HepG2 (cell line): ENCODE data around the gene RARG.

Source experiments
- ERF ChIP-seq: IDR thresholded peaks from 2 replicates; pipeline ENCODE4 v1.6.1; 2018; ENCODE audit warnings: missing biosample characterization, missing genetic modification reagents
- GLI4 ChIP-seq: sonication (generic); formaldehyde crosslinking; IDR thresholded peaks from 2 replicates; pipeline ENCODE4 v1.5.1; 2020; ENCODE audit warnings: missing genetic modification reagents, mild to moderate bottlenecking, moderate library complexity, borderline replicate concordance
- MAFK ChIP-seq, 2 experiments: IDR thresholded peaks in 1 of 2; conservative IDR thresholded peaks in 1 of 2; 2 replicates each; pipeline ENCODE4 v1.6.1; 2011; ENCODE audit warnings: improper control_type of control experiment in 2 of 2, low read length in 2 of 2
- RNF2 ChIP-seq: fragments of 450-650 bp; conservative IDR thresholded peaks from 2 replicates; pipeline ENCODE4 v1.6.1; 2016; ENCODE audit warnings: low read depth
- SMAD1 ChIP-seq: sonication (generic); formaldehyde crosslinking; IDR thresholded peaks from 2 replicates; pipeline ENCODE4 v1.4.0; 2020; ENCODE audit warnings: missing genetic modification reagents, low read depth, mild to moderate bottlenecking, borderline replicate concordance
- ZNF724P ChIP-seq: sonication (generic); formaldehyde crosslinking; IDR thresholded peaks from 2 replicates; pipeline ENCODE4 v1.8.0; 2022; ENCODE audit warnings: missing genetic modification reagents, borderline replicate concordance

- TF ChIP-seq MAFK (conservative IDR thresholded peaks at IDR 0.05 in 1 of 2, IDR thresholded peaks at IDR 0.05 in 1 of 2; ENCODE audit: low read length in 2 of 2): no peak
- TF ChIP-seq RNF2: no peak
- TF ChIP-seq ERF (CRISPR knock-in tag): no peak
- TF ChIP-seq SMAD1: no peak
- no peak for TF ChIP-seq ZNF724P
- no peak for TF ChIP-seq GLI4
These were observed 39.0 kb downstream of the RARG start for GRCh38 chr12:53193040-53193439.
